ENCODE data around the gene ACP7.

The ACP7 gene

DNA sequence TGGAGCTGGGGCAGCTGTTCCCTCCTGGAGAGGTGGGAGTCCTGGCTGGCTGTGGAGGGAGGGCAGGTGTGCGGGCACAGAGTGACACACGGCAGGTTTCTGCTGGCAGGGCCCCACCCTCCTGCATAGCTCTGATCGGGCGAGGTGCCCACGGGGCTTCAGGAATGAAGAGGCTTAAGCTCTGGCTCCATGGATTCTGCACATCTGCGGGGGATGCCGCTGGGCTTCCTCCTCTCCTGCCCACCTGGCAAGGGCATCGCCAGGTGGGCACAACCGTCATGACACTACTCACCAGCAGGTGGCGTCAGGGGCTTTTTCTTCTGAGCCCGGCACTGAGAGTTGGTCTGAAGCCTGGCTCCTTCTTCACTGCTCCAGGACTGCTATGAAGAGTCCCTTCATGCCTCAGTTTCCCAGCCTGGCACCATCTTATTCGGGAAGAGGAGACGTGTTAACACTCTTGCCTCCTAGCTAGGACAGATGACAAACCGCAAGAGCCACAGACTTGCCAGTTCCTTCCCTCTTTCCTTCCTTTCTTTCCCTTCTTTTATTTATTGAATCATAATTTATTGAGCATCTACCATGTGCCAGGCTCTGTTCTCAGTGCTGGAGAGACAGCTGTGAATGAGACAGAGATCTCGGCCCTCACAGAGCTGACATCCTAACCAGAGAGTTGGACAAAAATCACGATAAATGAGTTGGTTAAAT, 26.2 kb downstream of the ACP7 start:
- Histone ChIP-seq H3K79me2 (ENCODE audit: low read length) (no peaks in the 10 kb centered on the region), H3K4me3 (ENCODE audit: low read length) (no peak overlapping the region), H3K9me3 (replicated peaks; ENCODE audit: insufficient read depth, low read length) (no peaks in the 10 kb centered on the region), H3K27ac (ENCODE audit: low read length) (no peak overlapping the region), H3K4me2 (ENCODE audit: low read depth, low read length) (no peak overlapping the region), H2AFZ (ENCODE audit: low read length) (no peak overlapping the region), H3K36me3 (replicated peaks; ENCODE audit: insufficient read depth, low read length) (no peaks in the 10 kb centered on the region), H4K20me1 (ENCODE audit: insufficient read depth, low read length) (no peaks in the 10 kb centered on the region), H3K9ac (ENCODE audit: low read length) (no peak overlapping the region), H3F3A (ENCODE audit: insufficient read depth, low read length) (no peaks in the 10 kb centered on the region), H3K4me1 (ENCODE audit: low read length) (no peaks in the 10 kb centered on the region), H3K9me2 (replicated peaks; ENCODE audit: insufficient read depth, low read length) (no peaks in the 10 kb centered on the region), H3K27me3 (replicated peaks; ENCODE audit: insufficient read depth, low read length) (peaks cover 33% of the 10 kb centered on the region)
- DNase-seq, result peak; percentile 46
- TF ChIP-seq CTCF (IDR thresholded peaks at IDR 0.05; ENCODE audit: low read length) (peak; percentile 81), EZH2 (optimal IDR thresholded peaks at IDR 0.05; ENCODE audit: low read depth, low read length) (no peak)

GRCh38 chr19:39111593-39112199, 27.5 kb downstream of the ACP7 start:
- Histone ChIP-seq H3K79me2 (ENCODE audit: low read length) (no peaks in the 10 kb centered on the region), H3K9ac (ENCODE audit: low read length) (no peak overlapping the region), H3K36me3 (replicated peaks; ENCODE audit: insufficient read depth, low read length) (no peaks in the 10 kb centered on the region), H3K27ac (ENCODE audit: low read length) (no peak overlapping the region), H3K4me2 (ENCODE audit: low read depth, low read length) (no peak overlapping the region), H3K4me3 (ENCODE audit: low read length) (no peak overlapping the region), H3K27me3 (replicated peaks; ENCODE audit: insufficient read depth, low read length) (peaks cover 20% of the 10 kb centered on the region), H3K4me1 (ENCODE audit: low read length) (no peaks in the 10 kb centered on the region), H4K20me1 (ENCODE audit: insufficient read depth, low read length) (no peaks in the 10 kb centered on the region), H2AFZ (ENCODE audit: low read length) (no peak overlapping the region), H3K9me2 (replicated peaks; ENCODE audit: insufficient read depth, low read length) (no peaks in the 10 kb centered on the region), H3K9me3 (replicated peaks; ENCODE audit: insufficient read depth, low read length) (no peaks in the 10 kb centered on the region), H3F3A (ENCODE audit: insufficient read depth, low read length) (no peaks in the 10 kb centered on the region)
- no peak for DNase-seq
- TF ChIP-seq EZH2 (optimal IDR thresholded peaks at IDR 0.05; ENCODE audit: low read depth, low read length) (no peak), CTCF (IDR thresholded peaks at IDR 0.05; ENCODE audit: low read length) (no peak), EZH2phosphoT487 (IDR thresholded peaks at IDR 0.05; ENCODE audit: low read length) (no peak)

DNA sequence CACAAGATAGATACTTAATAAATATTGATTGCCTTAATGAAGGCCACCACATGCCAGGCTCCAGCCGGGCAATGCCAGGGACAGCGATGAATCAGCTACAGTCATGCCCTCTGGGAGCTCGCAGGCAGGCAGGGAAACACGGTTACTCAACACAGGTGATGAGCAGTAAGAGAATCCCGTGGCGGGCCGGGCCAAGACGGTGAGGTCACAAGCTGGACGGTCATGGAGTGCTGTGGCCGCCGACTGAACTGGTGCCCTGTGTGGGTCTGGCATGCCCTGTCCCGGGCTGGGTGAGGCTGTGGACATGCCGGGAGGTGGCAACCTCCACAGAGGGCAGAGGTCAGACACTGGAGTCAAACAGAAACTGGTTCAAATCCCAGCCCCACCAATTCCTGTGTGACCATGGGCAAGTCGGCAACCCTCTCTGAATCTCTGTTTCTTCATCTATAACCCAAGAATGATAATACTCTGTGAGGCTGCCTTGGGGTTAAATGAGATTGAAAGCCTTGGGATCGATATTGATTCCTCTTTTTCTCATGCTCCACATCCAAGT, 28.2 kb downstream of the ACP7 start:
- Histone ChIP-seq H3K27me3 (replicated peaks; ENCODE audit: insufficient read depth, low read length) (peaks cover 17% of the 10 kb centered on the region), H2AFZ (ENCODE audit: low read length) (no peak overlapping the region), H3K9ac (ENCODE audit: low read length) (no peak overlapping the region), H3K4me2 (ENCODE audit: low read depth, low read length) (no peak overlapping the region), H3K9me3 (replicated peaks; ENCODE audit: insufficient read depth, low read length) (no peaks in the 10 kb centered on the region), H3F3A (ENCODE audit: insufficient read depth, low read length) (no peaks in the 10 kb centered on the region), H4K20me1 (ENCODE audit: insufficient read depth, low read length) (no peaks in the 10 kb centered on the region), H3K4me3 (ENCODE audit: low read length) (no peak overlapping the region), H3K4me1 (ENCODE audit: low read length) (no peaks in the 10 kb centered on the region), H3K27ac (ENCODE audit: low read length) (no peak overlapping the region), H3K79me2 (ENCODE audit: low read length) (no peaks in the 10 kb centered on the region), H3K9me2 (replicated peaks; ENCODE audit: insufficient read depth, low read length) (no peaks in the 10 kb centered on the region), H3K36me3 (replicated peaks; ENCODE audit: insufficient read depth, low read length) (no peaks in the 10 kb centered on the region)
- DNase-seq, result no peak
- TF ChIP-seq CTCF (IDR thresholded peaks at IDR 0.05; ENCODE audit: low read length), result no peak
